Omental fat pad (tissue), 4 donors: ENCODE results near the gene PTGIS. TPM values are rescaled to one million over a fixed set of nuclear protein-coding genes. Genes with fewer than 3 reads are reported as not detected.

ENCODE experiments used
- ATAC-seq: fragments of 150-250 bp; one replicate; pipeline ENCODE4 v1.9.1; 2016; ENCODE audit warnings: mild to moderate bottlenecking, moderate library complexity; ENCODE audit not compliant: low FRiP score
- DNase-seq: peaks from one replicate; pipeline ENCODE4 v3.0.0-alpha.2; 2019; ENCODE audit warnings: low spot score
- CTCF ChIP-seq, 3 donors: fragments of 450-650 bp; IDR thresholded peaks; one replicate each; pipeline ENCODE4 v1.5.1; 2016 to 2017; ENCODE audit warnings: antibody characterized with exemption in 3 of 3, mild to moderate bottlenecking in 3 of 3, moderate library complexity in 2 of 3
- total RNA-seq, 4 donors: library from RNA; depleted of rRNA; stranded (reverse); fragments of >200 nt; gene quantifications; one replicate each; pipeline ENCODE4 v1.1.0, GENCODE V29; 2016

PTGIS gene
- total RNA-seq, 4 donors from 2014 or later: 77.7 to 229 (median 113) TPM

GRCh38 chr20:49560646-49561045, 7.3 kb downstream of the PTGIS start:
- ATAC-seq: no peak
- no peak for TF ChIP-seq CTCF (IDR thresholded peaks at IDR 0.05)
- DNase-seq: no peak

GRCh38 chr20:49560186-49560585, 7.8 kb downstream of the PTGIS start:
- no peak for ATAC-seq
- no peak for TF ChIP-seq CTCF (IDR thresholded peaks at IDR 0.05)
- DNase-seq: no peak

- ATAC-seq (peak; percentile 73), DNase-seq (no peak)
- no peak for TF ChIP-seq CTCF (IDR thresholded peaks at IDR 0.05)
Measured at GRCh38 chr20:49559411-49560081, 8.4 kb downstream of the PTGIS start.

- no peak for DNase-seq
- no peak for TF ChIP-seq CTCF (IDR thresholded peaks at IDR 0.05)
- no peak for ATAC-seq
Measured at GRCh38 chr20:49558826-49559225, 9.1 kb downstream of the PTGIS start.

GRCh38 chr20:49557449-49557848, 10.5 kb downstream of the PTGIS start:
- TF ChIP-seq CTCF (IDR thresholded peaks at IDR 0.05): no peak
- no peak for ATAC-seq
- DNase-seq: no peak

GRCh38 chr20:49556621-49557020, 11.3 kb downstream of the PTGIS start:
- ATAC-seq: no peak
- no peak for TF ChIP-seq CTCF (IDR thresholded peaks at IDR 0.05)

GRCh38 chr20:49549801-49550551, 18.0 kb downstream of the PTGIS start:
- DNase-seq: no peak
- no peak for TF ChIP-seq CTCF (IDR thresholded peaks at IDR 0.05)
- no peak for ATAC-seq

More at GRCh38 chr20:49556621-49557020, 11.3 kb downstream of the PTGIS start:
- no peak for DNase-seq
